HG03103 (cell line): ENCODE results near the gene P4HA2.
A peak's percentile ranks its signal among the peaks of the same experiment; 100 is the strongest.

Source experiments
- ATAC-seq: cut with Tn5 transposase; IDR thresholded peaks from one replicate; pipeline ENCODE4 v1.9.1; 2021; ENCODE audit warnings: low read depth; ENCODE audit not compliant: unreplicated experiment

The P4HA2 gene

DNA sequence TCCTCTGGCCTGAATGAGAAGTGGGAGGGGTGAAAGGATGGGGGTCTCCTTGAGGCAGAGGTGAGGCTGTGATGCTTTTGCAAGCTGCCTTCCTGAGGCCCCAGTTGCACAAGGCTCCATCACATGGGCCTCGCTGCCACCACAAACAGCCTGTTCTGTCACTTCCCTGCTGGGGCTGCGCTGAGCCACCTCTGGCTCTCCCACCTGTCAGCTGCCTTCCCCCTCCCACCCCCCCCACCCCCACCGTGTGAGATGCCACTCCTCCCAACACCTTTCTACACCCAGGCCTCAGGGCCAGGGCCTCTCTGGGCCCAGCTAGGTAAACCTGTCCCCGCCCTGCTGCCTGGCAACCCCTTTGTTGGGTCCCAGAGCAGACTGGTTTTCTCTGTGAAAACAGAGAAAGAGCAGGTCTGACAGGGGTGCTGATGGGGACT is 25.4 kb upstream of the P4HA2 start:
- no peak for ATAC-seq

DNA sequence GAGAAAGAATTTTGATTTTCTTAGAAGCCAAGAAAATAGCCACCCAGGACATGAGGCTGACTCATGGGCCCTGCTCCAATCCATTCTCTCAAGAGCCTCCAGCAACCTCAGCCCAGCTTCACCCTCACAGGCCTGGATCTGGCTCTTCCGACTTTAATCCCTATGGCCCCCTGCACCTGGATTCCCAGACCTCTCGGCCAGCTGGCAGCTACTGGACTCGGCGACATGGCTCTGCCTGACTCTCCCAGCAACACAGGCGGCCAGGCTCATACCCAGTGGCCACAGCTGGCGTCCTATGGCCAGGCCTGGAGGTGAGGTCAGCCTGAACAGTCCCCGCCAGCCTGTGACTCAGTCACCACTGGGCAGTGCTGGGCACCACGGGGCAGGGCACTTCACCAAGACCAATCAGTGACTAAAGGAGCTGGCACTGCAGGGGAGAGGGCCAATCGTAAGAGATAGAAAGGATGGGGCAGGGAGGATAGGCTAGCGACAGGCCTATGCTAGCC is 23.6 kb upstream of the P4HA2 start:
- no peak for ATAC-seq

DNA sequence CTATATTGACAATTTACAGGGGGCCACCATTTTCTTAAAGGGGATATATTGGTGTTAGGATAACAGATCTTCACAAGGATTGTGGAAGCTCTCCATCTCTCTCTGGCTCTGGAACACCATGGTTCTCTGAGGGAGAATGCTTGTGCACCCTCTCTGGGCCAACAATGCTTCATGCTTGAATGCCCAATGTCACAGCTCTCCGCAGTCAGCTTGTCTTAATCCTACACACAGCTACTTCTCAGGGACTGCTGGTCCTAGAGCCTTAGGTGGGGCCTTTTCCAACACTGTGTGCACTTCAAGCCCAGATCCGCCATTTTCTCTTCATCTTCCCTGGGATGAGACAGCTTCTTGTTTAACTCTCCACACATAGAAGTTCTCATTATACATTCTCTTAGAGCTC is 22.9 kb upstream of the P4HA2 start:
- no peak for ATAC-seq

DNA sequence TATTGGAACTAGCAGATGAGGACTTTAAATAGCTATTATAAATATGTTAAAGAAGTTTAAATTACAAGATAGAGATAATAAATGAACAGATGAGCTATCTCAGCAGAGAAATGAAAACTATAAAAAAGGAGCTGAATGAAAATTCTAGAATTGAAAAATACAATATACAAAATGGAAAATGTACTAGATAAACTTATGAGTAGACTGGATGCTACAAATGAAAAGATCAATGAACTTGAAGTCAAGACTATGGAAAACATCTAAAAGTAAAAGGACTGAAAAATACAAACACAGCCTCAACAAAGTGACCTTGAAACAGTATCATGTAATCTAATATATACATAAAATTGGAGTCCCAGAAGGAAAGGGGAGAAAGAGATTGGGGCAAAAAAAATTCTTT is 19.2 kb upstream of the P4HA2 start:
- ATAC-seq, result no peak

DNA sequence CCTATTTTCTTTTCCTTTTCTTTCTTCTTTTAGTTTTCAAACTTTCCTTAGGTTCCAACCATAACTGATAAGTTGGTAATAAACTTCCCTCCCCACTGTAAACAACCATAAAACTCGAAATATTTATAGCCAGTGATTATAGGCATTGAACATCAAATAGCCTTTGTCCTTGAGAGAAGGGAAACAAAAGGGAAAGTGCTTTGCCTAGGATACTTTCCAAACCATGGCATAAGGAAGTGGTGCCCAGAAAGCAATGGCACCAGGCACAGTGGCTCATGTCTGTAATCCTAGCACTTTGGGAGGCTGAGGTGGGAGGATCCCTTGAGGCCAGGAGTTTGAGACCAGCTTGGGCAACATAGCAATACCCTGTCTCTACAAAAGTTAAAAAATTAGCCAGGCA is 17.9 kb upstream of the P4HA2 start:
- no peak for ATAC-seq

DNA sequence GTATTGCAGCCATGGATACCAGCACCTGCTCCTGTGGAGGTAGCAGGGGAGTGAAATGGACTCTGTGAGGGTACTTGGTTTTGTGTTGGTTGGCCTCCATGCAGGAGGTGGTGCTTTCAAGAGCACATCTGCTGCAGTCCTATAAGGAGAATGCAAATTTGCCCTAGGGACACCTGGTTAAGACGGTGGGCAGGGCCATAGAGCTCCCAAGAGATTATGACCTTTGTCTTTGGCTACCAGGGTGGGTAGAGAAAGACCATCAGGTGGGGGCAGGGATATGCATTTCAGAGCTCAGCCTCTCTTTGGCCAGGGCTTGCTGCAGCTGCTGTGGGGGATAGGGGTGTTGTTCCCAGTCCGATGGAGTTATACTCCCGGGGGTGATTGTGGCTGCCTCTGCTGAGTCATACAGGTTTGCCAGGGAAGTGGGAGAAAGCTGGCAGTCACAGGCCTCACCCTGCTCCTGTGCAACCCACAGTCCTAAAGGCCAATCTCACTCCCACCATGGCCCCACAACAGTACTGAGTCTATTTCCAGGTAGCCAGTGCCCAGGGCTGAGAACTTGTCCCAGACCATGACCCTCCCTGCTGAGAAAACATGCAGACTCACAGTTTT is 15.8 kb upstream of the P4HA2 start:
- ATAC-seq, result no peak

- ATAC-seq, result no peak
Observed at GRCh38 chr5:132239776-132240175, 12.1 kb upstream of the P4HA2 start.

GRCh38 chr5:132238901-132239500 is 11.3 kb upstream of the P4HA2 start:
- ATAC-seq, result no peak

- ATAC-seq, result peak; percentile 54
Observed at GRCh38 chr5:132238169-132238744, 10.6 kb upstream of the P4HA2 start.

- ATAC-seq, result no peak
Observed at GRCh38 chr5:132237670-132238069, 10.0 kb upstream of the P4HA2 start.

DNA sequence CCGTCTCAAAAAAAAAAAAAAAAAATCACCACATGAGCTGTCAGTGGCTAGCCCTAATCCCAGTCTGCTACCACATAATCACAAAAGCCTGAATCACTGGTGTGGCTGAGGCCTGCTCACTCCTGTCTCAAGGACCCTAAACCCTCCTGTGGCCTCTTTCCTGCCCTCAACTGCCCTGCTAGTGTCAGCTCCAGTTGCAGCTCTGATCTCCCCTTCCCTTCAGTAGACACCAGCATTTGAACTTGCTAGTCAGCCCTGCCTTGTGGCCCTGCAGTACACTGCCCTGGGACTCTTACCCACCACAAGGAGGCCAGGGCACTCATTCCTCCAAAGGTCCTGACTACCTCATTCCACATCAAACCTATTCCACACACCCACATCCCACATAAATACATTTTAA is 9.5 kb upstream of the P4HA2 start:
- no peak for ATAC-seq

DNA sequence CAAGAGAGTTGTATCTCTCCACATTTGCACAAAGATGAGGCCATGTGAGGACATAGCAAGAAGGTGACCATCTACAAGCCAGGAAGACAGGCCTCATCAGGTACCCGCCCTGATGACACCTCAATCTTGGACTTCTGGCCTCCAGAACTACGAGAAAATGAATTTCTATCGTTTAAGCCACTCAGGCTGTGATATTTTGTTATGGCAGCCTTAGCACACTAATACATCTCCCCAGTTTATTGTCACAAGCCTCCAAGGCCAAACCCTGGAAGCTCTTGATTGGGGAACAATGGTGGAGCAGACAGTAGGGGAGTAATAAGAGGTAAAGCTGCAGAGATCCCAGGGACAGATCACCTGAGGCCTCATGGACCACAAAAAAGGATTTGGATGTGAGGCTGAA is 7.7 kb upstream of the P4HA2 start:
- ATAC-seq, result no peak

GRCh38 chr5:132234684-132235062 is 7.0 kb upstream of the P4HA2 start:
- ATAC-seq, result no peak

DNA sequence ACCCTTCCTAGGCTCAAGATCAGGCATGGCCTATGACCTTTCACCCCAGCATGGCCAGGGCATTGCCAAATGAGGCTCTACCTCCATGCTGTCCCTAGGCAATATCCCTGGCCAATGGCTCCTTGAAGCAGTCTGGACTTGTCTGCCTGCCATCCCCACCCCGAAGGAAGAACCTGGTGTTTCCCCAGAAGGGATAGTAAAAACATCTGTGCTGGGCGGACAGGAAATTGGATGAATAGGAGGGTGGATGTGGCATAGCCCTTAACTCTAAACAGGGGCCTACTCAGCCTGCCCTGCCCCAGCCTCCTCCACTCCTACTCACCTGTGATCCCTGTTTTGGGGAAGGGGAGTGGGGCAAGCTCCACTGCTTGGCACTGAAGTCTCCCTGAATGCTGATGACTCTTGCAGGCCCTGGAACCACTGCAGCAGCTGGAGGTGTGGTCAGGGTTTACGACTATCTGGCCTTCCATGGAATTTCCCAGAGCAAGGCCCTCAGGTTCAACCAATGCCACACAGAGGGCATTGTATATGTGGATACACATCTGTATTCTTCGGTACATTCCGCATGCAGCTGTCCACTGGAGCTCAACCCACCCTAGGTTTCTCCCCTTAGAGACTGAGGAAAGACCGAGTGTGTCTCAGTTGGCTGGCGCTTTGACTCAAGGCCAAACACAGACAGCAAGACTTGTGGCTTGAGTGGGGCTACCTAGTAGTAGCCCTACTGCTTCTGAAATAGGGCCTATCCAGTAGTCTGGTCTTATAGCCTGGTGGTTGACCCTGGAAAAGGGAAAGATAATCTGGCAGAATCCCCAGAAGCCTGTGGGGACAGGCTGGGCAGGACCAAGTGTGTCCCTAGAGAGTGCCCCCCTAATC is 6.4 kb upstream of the P4HA2 start:
- ATAC-seq, result no peak

- ATAC-seq, result no peak
Observed at GRCh38 chr5:132233081-132233480, 5.4 kb upstream of the P4HA2 start.

- no peak for ATAC-seq
Observed at GRCh38 chr5:132232465-132232864, 4.8 kb upstream of the P4HA2 start.

DNA sequence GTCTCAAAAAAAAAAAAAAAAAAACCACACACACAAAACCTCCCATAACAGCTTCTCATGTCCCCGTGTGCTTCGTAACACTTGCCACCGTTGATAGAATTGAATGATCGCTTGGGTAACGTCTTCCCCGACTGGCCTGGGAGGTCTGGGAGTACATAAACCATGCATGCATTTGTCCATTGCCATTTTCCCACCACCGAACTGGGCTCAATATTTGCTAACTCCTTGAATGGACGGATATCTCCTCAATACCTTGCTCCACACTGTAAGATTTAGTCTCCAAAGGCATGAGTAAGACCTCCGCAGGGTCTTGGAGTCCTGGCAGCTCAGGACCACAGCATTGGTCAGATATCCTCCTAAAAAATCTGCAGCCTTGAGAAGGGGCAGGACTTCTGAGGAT is 3.2 kb upstream of the P4HA2 start:
- ATAC-seq, result no peak

- no peak for ATAC-seq
Observed at GRCh38 chr5:132229236-132229635, 1.6 kb upstream of the P4HA2 start.

DNA sequence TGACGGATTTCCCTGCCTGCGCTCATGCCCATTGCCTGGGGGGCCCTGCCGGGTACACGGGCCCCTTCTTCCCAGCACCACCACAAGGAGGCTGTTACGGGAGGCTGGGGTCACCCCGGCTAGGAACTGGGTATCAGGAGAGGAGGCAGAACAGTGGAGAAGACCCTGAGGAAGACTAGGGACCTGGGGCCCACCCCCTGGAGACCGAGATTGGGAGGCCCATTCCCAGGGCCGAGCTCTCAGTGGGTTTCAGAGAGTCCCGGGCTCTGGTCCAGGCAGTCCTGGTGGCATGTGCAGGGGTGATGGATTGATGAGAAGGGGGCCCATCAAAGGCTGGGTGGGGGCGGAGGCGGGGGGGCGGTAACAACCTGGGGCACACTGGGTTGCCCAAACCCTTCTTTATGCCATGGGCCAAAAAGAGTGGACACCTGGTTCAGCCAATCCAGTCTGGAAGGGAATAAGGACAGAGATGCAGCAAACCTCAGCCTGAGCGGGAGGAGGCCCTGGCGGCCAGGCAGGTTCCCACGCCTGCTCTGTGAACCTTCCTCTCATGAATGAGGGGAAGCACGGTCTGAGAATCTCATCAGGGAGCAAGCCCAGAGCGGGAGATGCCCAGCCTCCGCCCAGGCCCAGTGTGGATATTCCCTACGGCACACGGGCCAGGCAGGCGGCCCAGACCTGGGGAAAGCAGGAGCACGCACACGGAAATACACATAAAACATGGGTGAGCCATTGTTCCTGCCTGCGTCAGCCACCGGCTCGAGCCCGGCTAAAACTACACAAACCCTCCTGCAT is 785 bp upstream of the P4HA2 start:
- peak; percentile 23 for ATAC-seq

GRCh38 chr5:132227235-132227484 is 493 bp downstream of the P4HA2 start:
- ATAC-seq, result no peak
